Heart left ventricle (tissue), 13 donors: ENCODE data around the gene TMEM181.

ENCODE experiments used
- CTCF ChIP-seq, 12 donors: fragments of 200-600 bp; sonication (generic) in 4 of 12; IDR thresholded peaks; one replicate each; pipeline versions ENCODE4 v1.5.0 to v1.8.0; 2018 to 2022; ENCODE audit warnings: antibody characterized with exemption in 12 of 12, mild to moderate bottlenecking in 5 of 12
- POLR2A ChIP-seq, 2 donors: fragments of 450-650 bp; IDR thresholded peaks; one replicate each; pipeline ENCODE4 v1.6.1; 2017; ENCODE audit warnings: antibody characterized with exemption in 2 of 2, mild to moderate bottlenecking in 2 of 2, moderate library complexity in 2 of 2
- donor health status: ischemic (EF 13 %, LVEDD 7.1; RV severe dilation, severe dysfunction).
- donor health status: DM: no; HTN: yes; CAD: no.
- donor health status: DM: no; HTN: no; CAD: no.
- donor health status: ischemic (EF 25% LVEDD 6.9; RV normal size, moderate dysfunction).
- donor health status: ischemic (EF 25% LVEDD 5.7; RV mildly dilated, moderate dysfunction).
- donor health status: ischemic (EF 35%, LVEDD 5.7; RV mildly dilated, moderate dysfunction).
- donor health status: nonischemic (EF 11% LVEDD 7.7; RV severe dilation, severe dysfunction).
- donor health status: DM: yes; HTN: yes; CAD: no.
- donor health status: PGD.
- donor health status: ischemic (EF 29% LVEDD 5.4; RV normal size, mild dysfunction).
- donor health status: nonischemic (EF 23%, LVEDD 6.1; RV moderate dilation, normal function).

- TF ChIP-seq CTCF (IDR thresholded peaks at IDR 0.05) (no peak), POLR2A (IDR thresholded peaks at IDR 0.05) (no peak)
Measured at GRCh38 chr6:158568549-158568948, 8.7 kb downstream of the TMEM181 start.
